Duodenal mucosa (tissue), 2 donors: ENCODE data around the gene ZBTB16.

ENCODE experiments used
- H3K27ac ChIP-seq: one replicate; pipeline ENCODE4 v1.7.0; 2013; ENCODE audit warnings: low read depth, low read length
- H3K27me3 ChIP-seq, 2 donors: one replicate each; pipeline ENCODE4 v1.7.0; 2013; ENCODE audit warnings: low read length in 2 of 2, control low read depth in 1 of 2; ENCODE audit not compliant: insufficient read depth in 2 of 2, control insufficient read depth in 1 of 2
- H3K36me3 ChIP-seq, 2 donors: one replicate each; pipeline ENCODE4 v1.7.0; 2013; ENCODE audit warnings: low read length in 2 of 2, control low read depth in 1 of 2; ENCODE audit not compliant: insufficient read depth in 2 of 2, control insufficient read depth in 1 of 2
- H3K4me1 ChIP-seq, 2 donors: one replicate each; pipeline ENCODE4 v1.7.0; 2013; ENCODE audit warnings: low read length in 2 of 2, control low read depth in 1 of 2; ENCODE audit not compliant: insufficient read depth in 2 of 2, control insufficient read depth in 1 of 2
- H3K4me3 ChIP-seq, 2 donors: one replicate each; pipeline ENCODE4 v1.7.0; 2013; ENCODE audit warnings: low read length in 2 of 2, low read depth in 1 of 2
- H3K9ac ChIP-seq, 2 donors: one replicate each; pipeline ENCODE4 v1.7.0; 2013; ENCODE audit warnings: low read length in 2 of 2, low read depth in 1 of 2
- H3K9me3 ChIP-seq, 2 donors: one replicate each; pipeline ENCODE4 v1.7.0; 2013; ENCODE audit warnings: low read length in 2 of 2, control low read depth in 1 of 2; ENCODE audit not compliant: control insufficient read depth in 1 of 2

The ZBTB16 gene

GRCh38 chr11:114073828-114074381, 14.4 kb downstream of the ZBTB16 start:
- H3K36me3 ChIP-seq: no peaks in the 10 kb centered on the region
- no peak overlapping the region for H3K9ac ChIP-seq
- H3K27ac ChIP-seq: no peak overlapping the region
- no peaks in the 10 kb centered on the region for H3K9me3 ChIP-seq
- peaks cover 19 to 40% of the 10 kb centered on the region in 2 donors for H3K4me1 ChIP-seq
- no peak overlapping the region for H3K4me3 ChIP-seq
- peaks cover 6 to 9% of the 10 kb centered on the region in 2 donors for H3K27me3 ChIP-seq

GRCh38 chr11:114074546-114075343, 15.2 kb downstream of the ZBTB16 start:
- Histone ChIP-seq H3K27ac (no peak overlapping the region), H3K9me3 (no peaks in the 10 kb centered on the region), H3K4me3 (peak overlapping the region in 1 of 2 donors; percentile 29), H3K27me3 (peaks cover 6 to 9% of the 10 kb centered on the region in 2 donors), H3K9ac (no peak overlapping the region), H3K4me1 (peaks cover 23 to 41% of the 10 kb centered on the region in 2 donors), H3K36me3 (no peaks in the 10 kb centered on the region)

- no peaks in the 10 kb centered on the region for H3K9me3 ChIP-seq
- H3K36me3 ChIP-seq: no peaks in the 10 kb centered on the region
- H3K4me1 ChIP-seq: peaks cover 29 to 41% of the 10 kb centered on the region in 2 donors
- H3K9ac ChIP-seq: no peak overlapping the region
- no peak overlapping the region for H3K4me3 ChIP-seq
- peaks cover 6 to 9% of the 10 kb centered on the region in 2 donors for H3K27me3 ChIP-seq
- no peak overlapping the region for H3K27ac ChIP-seq
Measured at GRCh38 chr11:114075344-114075610, 15.8 kb downstream of the ZBTB16 start.

- Histone ChIP-seq H3K27ac (no peak overlapping the region), H3K27me3 (peaks cover 6 to 9% of the 10 kb centered on the region in 2 donors), H3K4me1 (peaks cover 29 to 48% of the 10 kb centered on the region in 2 donors), H3K9me3 (no peaks in the 10 kb centered on the region), H3K36me3 (no peaks in the 10 kb centered on the region), H3K9ac (peak overlapping the region in 1 of 2 donors; percentile 32), H3K4me3 (no peak overlapping the region)
Measured at GRCh38 chr11:114075891-114076441, 16.5 kb downstream of the ZBTB16 start.

- no peaks in the 10 kb centered on the region for H3K36me3 ChIP-seq
Measured at GRCh38 chr11:114076921-114077331, 17.4 kb downstream of the ZBTB16 start.

GRCh38 chr11:114077482-114078305, 18.2 kb downstream of the ZBTB16 start:
- Histone ChIP-seq H3K27me3 (peaks cover 6 to 9% of the 10 kb centered on the region in 2 donors), H3K36me3 (no peaks in the 10 kb centered on the region), H3K4me3 (peak overlapping the region in 1 of 2 donors; percentile 16), H3K9me3 (no peaks in the 10 kb centered on the region), H3K9ac (no peak overlapping the region), H3K27ac (no peak overlapping the region), H3K4me1 (peaks cover 35 to 58% of the 10 kb centered on the region in 2 donors)

More at GRCh38 chr11:114076921-114077331, 17.4 kb downstream of the ZBTB16 start:
- H3K27ac ChIP-seq: no peak overlapping the region
- H3K9ac ChIP-seq: no peak overlapping the region
- peaks cover 29 to 53% of the 10 kb centered on the region in 2 donors for H3K4me1 ChIP-seq
- H3K9me3 ChIP-seq: no peaks in the 10 kb centered on the region
- peaks cover 6 to 9% of the 10 kb centered on the region in 2 donors for H3K27me3 ChIP-seq
- peak overlapping the region in 1 of 2 donors; percentile 16 for H3K4me3 ChIP-seq

GRCh38 chr11:114078423-114078822, 18.9 kb downstream of the ZBTB16 start:
- H3K9me3 ChIP-seq: no peaks in the 10 kb centered on the region

GRCh38 chr11:114079511-114080065, 20.1 kb downstream of the ZBTB16 start:
- H3K4me3 ChIP-seq: no peak overlapping the region
- no peak overlapping the region for H3K9ac ChIP-seq
- peak overlapping the region; percentile 37 for H3K27ac ChIP-seq

More at GRCh38 chr11:114078423-114078822, 18.9 kb downstream of the ZBTB16 start:
- no peak overlapping the region for H3K4me3 ChIP-seq
- H3K4me1 ChIP-seq: peaks cover 35 to 56% of the 10 kb centered on the region in 2 donors
- no peaks in the 10 kb centered on the region for H3K36me3 ChIP-seq
- peaks cover 6 to 9% of the 10 kb centered on the region in 2 donors for H3K27me3 ChIP-seq
- H3K27ac ChIP-seq: no peak overlapping the region
- H3K9ac ChIP-seq: no peak overlapping the region

GRCh38 chr11:114080219-114080618, 20.7 kb downstream of the ZBTB16 start:
- Histone ChIP-seq H3K4me3 (no peak overlapping the region), H3K9me3 (no peaks in the 10 kb centered on the region), H3K27ac (no peak overlapping the region), H3K36me3 (no peaks in the 10 kb centered on the region), H3K9ac (no peak overlapping the region), H3K27me3 (peaks cover 6 to 9% of the 10 kb centered on the region in 2 donors), H3K4me1 (peaks cover 35 to 43% of the 10 kb centered on the region in 2 donors)

More at GRCh38 chr11:114079511-114080065, 20.1 kb downstream of the ZBTB16 start:
- Histone ChIP-seq H3K9me3 (no peaks in the 10 kb centered on the region), H3K27me3 (peaks cover 6 to 9% of the 10 kb centered on the region in 2 donors), H3K36me3 (no peaks in the 10 kb centered on the region), H3K4me1 (peaks cover 35 to 46% of the 10 kb centered on the region in 2 donors)
